H1 (cell line): ENCODE results near the gene TRAP1. TPM values are rescaled to one million over a fixed set of nuclear protein-coding genes. Genes with fewer than 3 reads are reported as not detected.

Source experiments
- CHD2 ChIP-seq: IDR thresholded peaks from 2 replicates; pipeline ENCODE4 v1.6.1; 2012; ENCODE audit warnings: low read length, improper control_type of control experiment
- JUN ChIP-seq: IDR thresholded peaks from 2 replicates; pipeline ENCODE4 v1.6.1; 2011; ENCODE audit warnings: low read depth, mild to moderate bottlenecking, improper control_type of control experiment, low read length
- KDM1A ChIP-seq: fragments of 200-600, 300-600 bp; sonication (generic); IDR thresholded peaks from 2 replicates; pipeline ENCODE4 v1.7.1; 2016; ENCODE audit warnings: mild to moderate bottlenecking, low read length, borderline replicate concordance
- RBBP5 ChIP-seq: IDR thresholded peaks from 2 replicates; pipeline ENCODE4 v1.7.1; 2012; ENCODE audit warnings: low read depth, mild to moderate bottlenecking, inconsistent platforms, low read length, moderate library complexity, borderline replicate concordance
- RNF2 ChIP-seq: fragments of 200-900, 300-1000 bp; sonication (generic); IDR thresholded peaks from 2 replicates; pipeline ENCODE4 v1.7.1; 2016; ENCODE audit warnings: borderline replicate concordance, low read depth, mild to moderate bottlenecking, antibody characterized with exemption, low read length; ENCODE audit not compliant: poor library complexity, severe bottlenecking; ENCODE audit errors: missing control alignments
- TAF7 ChIP-seq: optimal IDR thresholded peaks from 2 replicates; pipeline ENCODE3; 2011; ENCODE audit warnings: low read depth, mild to moderate bottlenecking, inconsistent platforms, low read length, moderate library complexity, borderline replicate concordance
- polyA plus RNA-seq, 7 experiments: library from polyadenylated mRNA; depleted of rRNA in 3 of 7; stranded (reverse) in 5 of 7; unstranded in 2 of 7; fragments of >200 nt in 5 of 7; fragments of 200-250 nt in 2 of 7; gene quantifications; 1 replicate in 5 of 7; 2 replicates in 1 of 7; 4 replicates in 1 of 7; pipeline versions ENCODE4 v1.2.1 to v1.2.3, GENCODE V29; 2011 to 2013; ENCODE audit warnings: missing spikeins in 2 of 7, mixed read lengths in 2 of 7
- total RNA-seq: library from RNA; stranded (reverse); fragmentation: NEBNext Ultra II Directional; extraction: Animal tissue kit (Norgen Biotek cat#: 25700); gene quantifications from 2 replicates; pipeline ENCODE4 v1.2.1, GENCODE V29; 2021
- TF ChIP-seq, protein P1 (sequence below): fragments of 300-600 bp; sonication (generic); IDR thresholded peaks from 2 replicates; pipeline ENCODE4 v1.7.1; 2012; ENCODE audit warnings: low read length, moderate library complexity, mild to moderate bottlenecking, inconsistent platforms; ENCODE audit not compliant: insufficient replicate concordance
- TF ChIP-seq, protein P2 (sequence below): IDR thresholded peaks from 2 replicates; pipeline ENCODE4 v1.6.1; 2012; ENCODE audit warnings: inconsistent platforms

The TRAP1 gene
- total and polyA plus RNA-seq, 2 of the 8 experiments (the other 6 are each of a cell fraction or from before 2014, with no cell fraction given) = 215 to 283 TPM

DNA sequence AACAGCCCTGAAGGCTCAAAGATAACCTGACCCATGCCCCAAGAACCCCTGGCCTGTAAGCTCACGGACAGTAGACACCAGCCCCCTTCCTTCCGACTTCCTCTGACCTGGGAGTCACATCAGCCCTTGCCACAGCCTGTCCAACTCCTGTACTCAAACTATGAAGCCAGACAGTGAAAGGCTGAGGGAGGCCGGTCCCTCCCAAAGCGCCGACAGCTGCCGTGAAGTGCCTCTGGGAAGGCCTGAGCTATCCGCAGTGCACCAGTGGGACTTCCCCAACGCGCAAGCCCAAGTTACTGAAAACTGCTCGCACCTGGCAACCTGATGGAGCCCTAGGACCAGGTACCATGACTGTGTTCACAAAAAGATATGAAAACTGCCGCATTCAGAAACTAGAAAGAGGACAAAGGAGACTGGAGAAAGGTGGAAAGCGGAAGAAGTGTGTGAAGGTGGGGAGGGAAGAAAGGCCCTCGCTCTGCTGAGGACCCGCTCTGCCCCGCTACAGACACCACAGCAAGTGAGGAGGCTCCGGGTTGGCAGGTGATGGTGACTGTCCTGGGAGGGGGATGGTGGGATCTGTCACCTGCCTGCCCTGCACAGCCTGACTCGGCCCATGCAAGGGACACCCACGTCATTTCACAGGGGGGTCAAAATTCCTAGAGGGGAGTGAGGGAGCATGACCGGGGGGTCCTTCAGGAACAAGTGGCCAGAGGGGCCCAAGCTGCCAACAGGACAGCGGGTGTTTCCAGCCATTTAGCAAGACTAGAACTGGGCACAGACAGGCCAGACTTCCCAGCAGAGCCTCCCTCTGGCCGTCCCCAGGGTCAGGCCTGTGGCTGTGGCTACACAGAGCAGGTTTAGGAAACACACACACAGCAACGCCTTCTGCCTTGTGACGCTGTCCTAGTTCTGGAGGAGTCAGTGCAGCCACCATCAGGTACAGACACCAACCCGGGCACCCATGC is 13.1 kb upstream of the TRAP1 start (continued):
- TF ChIP-seq, protein P1, sequence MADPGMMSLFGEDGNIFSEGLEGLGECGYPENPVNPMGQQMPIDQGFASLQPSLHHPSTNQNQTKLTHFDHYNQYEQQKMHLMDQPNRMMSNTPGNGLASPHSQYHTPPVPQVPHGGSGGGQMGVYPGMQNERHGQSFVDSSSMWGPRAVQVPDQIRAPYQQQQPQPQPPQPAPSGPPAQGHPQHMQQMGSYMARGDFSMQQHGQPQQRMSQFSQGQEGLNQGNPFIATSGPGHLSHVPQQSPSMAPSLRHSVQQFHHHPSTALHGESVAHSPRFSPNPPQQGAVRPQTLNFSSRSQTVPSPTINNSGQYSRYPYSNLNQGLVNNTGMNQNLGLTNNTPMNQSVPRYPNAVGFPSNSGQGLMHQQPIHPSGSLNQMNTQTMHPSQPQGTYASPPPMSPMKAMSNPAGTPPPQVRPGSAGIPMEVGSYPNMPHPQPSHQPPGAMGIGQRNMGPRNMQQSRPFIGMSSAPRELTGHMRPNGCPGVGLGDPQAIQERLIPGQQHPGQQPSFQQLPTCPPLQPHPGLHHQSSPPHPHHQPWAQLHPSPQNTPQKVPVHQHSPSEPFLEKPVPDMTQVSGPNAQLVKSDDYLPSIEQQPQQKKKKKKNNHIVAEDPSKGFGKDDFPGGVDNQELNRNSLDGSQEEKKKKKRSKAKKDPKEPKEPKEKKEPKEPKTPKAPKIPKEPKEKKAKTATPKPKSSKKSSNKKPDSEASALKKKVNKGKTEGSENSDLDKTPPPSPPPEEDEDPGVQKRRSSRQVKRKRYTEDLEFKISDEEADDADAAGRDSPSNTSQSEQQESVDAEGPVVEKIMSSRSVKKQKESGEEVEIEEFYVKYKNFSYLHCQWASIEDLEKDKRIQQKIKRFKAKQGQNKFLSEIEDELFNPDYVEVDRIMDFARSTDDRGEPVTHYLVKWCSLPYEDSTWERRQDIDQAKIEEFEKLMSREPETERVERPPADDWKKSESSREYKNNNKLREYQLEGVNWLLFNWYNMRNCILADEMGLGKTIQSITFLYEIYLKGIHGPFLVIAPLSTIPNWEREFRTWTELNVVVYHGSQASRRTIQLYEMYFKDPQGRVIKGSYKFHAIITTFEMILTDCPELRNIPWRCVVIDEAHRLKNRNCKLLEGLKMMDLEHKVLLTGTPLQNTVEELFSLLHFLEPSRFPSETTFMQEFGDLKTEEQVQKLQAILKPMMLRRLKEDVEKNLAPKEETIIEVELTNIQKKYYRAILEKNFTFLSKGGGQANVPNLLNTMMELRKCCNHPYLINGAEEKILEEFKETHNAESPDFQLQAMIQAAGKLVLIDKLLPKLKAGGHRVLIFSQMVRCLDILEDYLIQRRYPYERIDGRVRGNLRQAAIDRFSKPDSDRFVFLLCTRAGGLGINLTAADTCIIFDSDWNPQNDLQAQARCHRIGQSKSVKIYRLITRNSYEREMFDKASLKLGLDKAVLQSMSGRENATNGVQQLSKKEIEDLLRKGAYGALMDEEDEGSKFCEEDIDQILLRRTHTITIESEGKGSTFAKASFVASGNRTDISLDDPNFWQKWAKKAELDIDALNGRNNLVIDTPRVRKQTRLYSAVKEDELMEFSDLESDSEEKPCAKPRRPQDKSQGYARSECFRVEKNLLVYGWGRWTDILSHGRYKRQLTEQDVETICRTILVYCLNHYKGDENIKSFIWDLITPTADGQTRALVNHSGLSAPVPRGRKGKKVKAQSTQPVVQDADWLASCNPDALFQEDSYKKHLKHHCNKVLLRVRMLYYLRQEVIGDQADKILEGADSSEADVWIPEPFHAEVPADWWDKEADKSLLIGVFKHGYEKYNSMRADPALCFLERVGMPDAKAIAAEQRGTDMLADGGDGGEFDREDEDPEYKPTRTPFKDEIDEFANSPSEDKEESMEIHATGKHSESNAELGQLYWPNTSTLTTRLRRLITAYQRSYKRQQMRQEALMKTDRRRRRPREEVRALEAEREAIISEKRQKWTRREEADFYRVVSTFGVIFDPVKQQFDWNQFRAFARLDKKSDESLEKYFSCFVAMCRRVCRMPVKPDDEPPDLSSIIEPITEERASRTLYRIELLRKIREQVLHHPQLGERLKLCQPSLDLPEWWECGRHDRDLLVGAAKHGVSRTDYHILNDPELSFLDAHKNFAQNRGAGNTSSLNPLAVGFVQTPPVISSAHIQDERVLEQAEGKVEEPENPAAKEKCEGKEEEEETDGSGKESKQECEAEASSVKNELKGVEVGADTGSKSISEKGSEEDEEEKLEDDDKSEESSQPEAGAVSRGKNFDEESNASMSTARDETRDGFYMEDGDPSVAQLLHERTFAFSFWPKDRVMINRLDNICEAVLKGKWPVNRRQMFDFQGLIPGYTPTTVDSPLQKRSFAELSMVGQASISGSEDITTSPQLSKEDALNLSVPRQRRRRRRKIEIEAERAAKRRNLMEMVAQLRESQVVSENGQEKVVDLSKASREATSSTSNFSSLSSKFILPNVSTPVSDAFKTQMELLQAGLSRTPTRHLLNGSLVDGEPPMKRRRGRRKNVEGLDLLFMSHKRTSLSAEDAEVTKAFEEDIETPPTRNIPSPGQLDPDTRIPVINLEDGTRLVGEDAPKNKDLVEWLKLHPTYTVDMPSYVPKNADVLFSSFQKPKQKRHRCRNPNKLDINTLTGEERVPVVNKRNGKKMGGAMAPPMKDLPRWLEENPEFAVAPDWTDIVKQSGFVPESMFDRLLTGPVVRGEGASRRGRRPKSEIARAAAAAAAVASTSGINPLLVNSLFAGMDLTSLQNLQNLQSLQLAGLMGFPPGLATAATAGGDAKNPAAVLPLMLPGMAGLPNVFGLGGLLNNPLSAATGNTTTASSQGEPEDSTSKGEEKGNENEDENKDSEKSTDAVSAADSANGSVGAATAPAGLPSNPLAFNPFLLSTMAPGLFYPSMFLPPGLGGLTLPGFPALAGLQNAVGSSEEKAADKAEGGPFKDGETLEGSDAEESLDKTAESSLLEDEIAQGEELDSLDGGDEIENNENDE = no peak
- TF ChIP-seq KDM1A (no peak), JUN (no peak), TAF7 (no peak), RBBP5 (no peak), RNF2 (no peak), CHD2 (no peak)
- TF ChIP-seq, protein P2, sequence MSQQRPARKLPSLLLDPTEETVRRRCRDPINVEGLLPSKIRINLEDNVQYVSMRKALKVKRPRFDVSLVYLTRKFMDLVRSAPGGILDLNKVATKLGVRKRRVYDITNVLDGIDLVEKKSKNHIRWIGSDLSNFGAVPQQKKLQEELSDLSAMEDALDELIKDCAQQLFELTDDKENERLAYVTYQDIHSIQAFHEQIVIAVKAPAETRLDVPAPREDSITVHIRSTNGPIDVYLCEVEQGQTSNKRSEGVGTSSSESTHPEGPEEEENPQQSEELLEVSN = no peak
